ENCODE results near the gene CASP8AP2. TPM values are rescaled to one million over a fixed set of nuclear protein-coding genes. Genes with fewer than 3 reads are reported as not detected.
"Not testable (repeated sequence)": the region's sequence is repeated elsewhere in the genome, so short reads cannot be mapped to it uniquely, and the experiment has no call there.

Gene CASP8AP2
- total RNA-seq, 1 experiment from 2014 or later: 19.3 TPM

GRCh38 chr6:89782222-89782621 lies 47.5 kb upstream of the CASP8AP2 start:
- no TSS peak for BruUV-seq (replicated peaks)
- no peak overlapping the region for H3K4me3 ChIP-seq (ENCODE audit: low read depth, low read length)
- Mint-ChIP-seq H3K36me3 (ENCODE audit: insufficient read depth, unreplicated experiment) (peaks cover 91% of the 10 kb centered on the region), H3K27ac (ENCODE audit: unreplicated experiment) (no peak overlapping the region), H3K27me3 (ENCODE audit: insufficient read depth, unreplicated experiment) (no peaks in the 10 kb centered on the region), H3K4me1 (ENCODE audit: low read depth, unreplicated experiment) (peaks cover 6% of the 10 kb centered on the region), H3K4me3 (ENCODE audit: unreplicated experiment) (no peak overlapping the region), H3K9me3 (ENCODE audit: unreplicated experiment) (peaks cover 15% of the 10 kb centered on the region)
- TF ChIP-seq CTCF (IDR thresholded peaks at IDR 0.05; ENCODE audit: insufficient read depth in 1 of 2, low read depth in 1 of 2, low read length in 1 of 2, severe bottlenecking in 1 of 2, unreplicated experiment in 1 of 2): no peak
- ChIA-PET CTCF (no interaction called here), POLR2A (no interaction called here)
- DNase-seq: no peak
- peaks cover 5% of the 10 kb centered on the region for H3K36me3 ChIP-seq (ENCODE audit: control insufficient read depth, insufficient read depth, low read length)
- H3K27me3 ChIP-seq (replicated peaks; ENCODE audit: control insufficient read depth, insufficient read depth, low read length): no peaks in the 10 kb centered on the region
- intact Hi-C loops (cut with micrococcal nuclease; ENCODE audit: unreplicated experiment): no loop called here
- peaks cover 33% of the 10 kb centered on the region for H3K9me3 ChIP-seq
- H3K4me1 ChIP-seq: peaks cover 21% of the 10 kb centered on the region

- Mint-ChIP-seq H3K4me1 (ENCODE audit: low read depth, unreplicated experiment) (peaks cover 13% of the 10 kb centered on the region), H3K27ac (ENCODE audit: unreplicated experiment) (peak overlapping the region; percentile 81), H3K36me3 (ENCODE audit: insufficient read depth, unreplicated experiment) (peaks cover 95% of the 10 kb centered on the region), H3K4me3 (ENCODE audit: unreplicated experiment) (peak overlapping the region; percentile 4), H3K9me3 (ENCODE audit: unreplicated experiment) (peaks cover 15% of the 10 kb centered on the region)
- DNase-seq: peak; percentile 81 to 88
- POLR2A ChIA-PET: interaction anchor here (0.6 kb wide), 1 partner anchor 698 kb away, joined by 3 read pairs; no protein-coding TSS in a partner anchor
- H3K4me3 ChIP-seq (ENCODE audit: low read depth, low read length); H3K27me3 Mint-ChIP-seq (ENCODE audit: insufficient read depth, unreplicated experiment); CTCF ChIA-PET; BruUV-seq (replicated peaks); H3K36me3 ChIP-seq (ENCODE audit: control insufficient read depth, insufficient read depth, low read length); H3K27me3 ChIP-seq (replicated peaks; ENCODE audit: control insufficient read depth, insufficient read depth, low read length); intact Hi-C loops (cut with micrococcal nuclease; ENCODE audit: unreplicated experiment): not testable (repeated sequence)
- peaks cover 25% of the 10 kb centered on the region for H3K4me1 ChIP-seq
- H3K9me3 ChIP-seq: peaks cover 33% of the 10 kb centered on the region
Observed at GRCh38 chr6:89783293-89783692, 46.4 kb upstream of the CASP8AP2 start.

GRCh38 chr6:89784838-89785237 lies 44.8 kb upstream of the CASP8AP2 start:
- peaks cover 15% of the 10 kb centered on the region for H3K9me3 Mint-ChIP-seq (ENCODE audit: unreplicated experiment)
- DNase-seq: no peak
- peaks cover 5% of the 10 kb centered on the region for H3K36me3 ChIP-seq (ENCODE audit: control insufficient read depth, insufficient read depth, low read length)
- no peak overlapping the region for H3K27ac Mint-ChIP-seq (ENCODE audit: unreplicated experiment)
- peaks cover 33% of the 10 kb centered on the region for H3K9me3 ChIP-seq
- peaks cover 97% of the 10 kb centered on the region for H3K36me3 Mint-ChIP-seq (ENCODE audit: insufficient read depth, unreplicated experiment)
- H3K4me1 Mint-ChIP-seq (ENCODE audit: low read depth, unreplicated experiment): peaks cover 25% of the 10 kb centered on the region
- POLR2A ChIA-PET: no interaction called here
- H3K4me3 ChIP-seq (ENCODE audit: low read depth, low read length): no peak overlapping the region
- no peak overlapping the region for H3K4me3 Mint-ChIP-seq (ENCODE audit: unreplicated experiment)
- no peaks in the 10 kb centered on the region for H3K27me3 Mint-ChIP-seq (ENCODE audit: insufficient read depth, unreplicated experiment)
- CTCF ChIA-PET: no interaction called here
- no peaks in the 10 kb centered on the region for H3K27me3 ChIP-seq (replicated peaks; ENCODE audit: control insufficient read depth, insufficient read depth, low read length)
- intact Hi-C loops (cut with micrococcal nuclease; ENCODE audit: unreplicated experiment): no loop called here
- TF ChIP-seq CTCF (IDR thresholded peaks at IDR 0.05; ENCODE audit: insufficient read depth in 1 of 2, low read depth in 1 of 2, low read length in 1 of 2, severe bottlenecking in 1 of 2, unreplicated experiment in 1 of 2): no peak
- BruUV-seq (replicated peaks): no TSS peak
- H3K4me1 ChIP-seq: peaks cover 25% of the 10 kb centered on the region

GRCh38 chr6:89786970-89787369 lies 42.7 kb upstream of the CASP8AP2 start:
- Histone ChIP-seq H3K9me3 (peaks cover 24% of the 10 kb centered on the region), H3K4me3 (ENCODE audit: low read depth, low read length) (no peak overlapping the region), H3K4me1 (peaks cover 22% of the 10 kb centered on the region), H3K27me3 (replicated peaks; ENCODE audit: control insufficient read depth, insufficient read depth, low read length) (no peaks in the 10 kb centered on the region), H3K36me3 (ENCODE audit: control insufficient read depth, insufficient read depth, low read length) (peaks cover 4% of the 10 kb centered on the region)
- Mint-ChIP-seq H3K9me3 (ENCODE audit: unreplicated experiment) (peaks cover 15% of the 10 kb centered on the region), H3K27ac (ENCODE audit: unreplicated experiment) (no peak overlapping the region), H3K27me3 (ENCODE audit: insufficient read depth, unreplicated experiment) (no peaks in the 10 kb centered on the region), H3K4me1 (ENCODE audit: low read depth, unreplicated experiment) (peaks cover 25% of the 10 kb centered on the region), H3K4me3 (ENCODE audit: unreplicated experiment) (no peak overlapping the region), H3K36me3 (ENCODE audit: insufficient read depth, unreplicated experiment) (peaks cover 82% of the 10 kb centered on the region)
- ChIA-PET CTCF (no interaction called here), POLR2A (no interaction called here)
- no peak for TF ChIP-seq CTCF (IDR thresholded peaks at IDR 0.05; ENCODE audit: insufficient read depth in 1 of 2, low read depth in 1 of 2, low read length in 1 of 2, severe bottlenecking in 1 of 2, unreplicated experiment in 1 of 2)
- no TSS peak for BruUV-seq (replicated peaks)
- intact Hi-C loops (cut with micrococcal nuclease; ENCODE audit: unreplicated experiment): no loop called here
- no peak for DNase-seq
